CD1c-positive myeloid dendritic cell (primary cell): ENCODE measurements around the gene EMSY.
A peak's percentile ranks its signal among the peaks of the same experiment; 100 is the strongest.

Source experiments
- DNase-seq: peaks from one replicate; pipeline ENCODE4 v3.0.0-alpha.2; 2016; ENCODE audit errors: extremely low spot score

The EMSY gene

GRCh38 chr11:76597533-76598425, 153.0 kb downstream of the EMSY start:
- no peak for DNase-seq

DNA sequence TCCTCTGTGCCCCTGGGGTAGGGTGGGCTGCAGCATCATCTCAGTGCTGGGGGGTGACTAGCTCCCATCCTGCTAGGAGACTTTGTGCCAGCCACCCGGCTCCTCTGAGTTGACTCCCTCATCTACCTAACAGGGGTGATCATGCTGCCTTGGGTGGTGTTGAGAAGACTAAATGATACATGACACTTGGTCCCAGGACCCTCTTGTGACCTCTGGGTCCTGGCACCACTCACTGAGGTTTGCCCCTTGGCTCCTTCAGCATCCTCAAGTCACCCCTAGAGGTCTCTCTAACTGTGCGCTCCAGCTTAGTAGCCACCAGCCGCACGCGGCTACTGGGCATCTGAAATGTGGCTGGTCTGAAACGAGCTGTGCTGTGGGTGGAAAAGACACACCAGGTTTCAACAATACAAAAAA, 153.6 kb downstream of the EMSY start:
- peak; percentile 35 for DNase-seq

DNA sequence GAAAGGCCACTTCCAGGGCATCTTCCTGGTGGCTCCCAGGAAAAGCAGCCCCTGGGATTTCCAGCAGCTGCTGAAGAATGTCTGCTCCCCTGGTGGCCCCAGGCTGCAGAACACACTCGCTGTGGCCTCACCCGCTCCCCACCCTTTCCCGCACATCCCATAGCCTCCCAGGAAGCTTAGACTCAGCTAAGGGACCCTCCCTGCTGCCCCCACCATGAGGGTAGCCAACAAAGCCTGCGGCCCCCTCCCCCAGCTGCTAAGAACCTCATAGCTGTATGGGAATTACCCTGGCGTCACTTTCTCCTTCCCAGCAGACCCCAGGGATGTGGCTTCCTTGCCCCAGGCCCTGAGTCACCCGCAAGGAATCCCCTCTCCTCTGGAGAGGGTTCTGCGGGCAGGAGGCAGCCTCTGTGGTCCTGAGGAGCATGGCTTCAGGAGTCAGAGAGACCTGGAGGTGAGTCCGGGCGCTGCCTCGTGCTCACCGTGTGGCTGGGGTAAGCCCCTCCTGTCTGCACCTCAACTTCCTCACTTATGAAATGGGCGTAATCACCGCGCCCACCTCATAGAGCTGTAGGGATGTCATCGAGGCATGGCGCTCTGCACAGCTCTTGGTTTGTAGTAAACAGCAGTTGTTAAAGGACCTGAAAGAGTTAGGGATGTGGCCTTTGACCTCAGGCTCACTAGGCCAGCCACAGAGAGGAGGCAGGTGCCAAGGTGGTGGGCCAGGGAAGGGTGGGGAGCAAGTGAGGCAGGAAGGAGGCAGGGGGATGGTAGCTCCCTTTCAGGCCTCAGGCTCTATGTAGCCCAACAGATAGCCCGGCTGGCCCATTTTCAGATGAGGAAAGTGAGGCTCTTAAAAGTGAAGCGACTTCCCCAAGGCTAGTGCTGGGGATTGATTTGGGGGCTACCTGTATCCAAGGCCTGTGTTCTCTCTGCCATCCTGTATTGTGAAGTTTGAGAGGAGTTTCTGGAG, 154.5 kb downstream of the EMSY start:
- no peak for DNase-seq

DNA sequence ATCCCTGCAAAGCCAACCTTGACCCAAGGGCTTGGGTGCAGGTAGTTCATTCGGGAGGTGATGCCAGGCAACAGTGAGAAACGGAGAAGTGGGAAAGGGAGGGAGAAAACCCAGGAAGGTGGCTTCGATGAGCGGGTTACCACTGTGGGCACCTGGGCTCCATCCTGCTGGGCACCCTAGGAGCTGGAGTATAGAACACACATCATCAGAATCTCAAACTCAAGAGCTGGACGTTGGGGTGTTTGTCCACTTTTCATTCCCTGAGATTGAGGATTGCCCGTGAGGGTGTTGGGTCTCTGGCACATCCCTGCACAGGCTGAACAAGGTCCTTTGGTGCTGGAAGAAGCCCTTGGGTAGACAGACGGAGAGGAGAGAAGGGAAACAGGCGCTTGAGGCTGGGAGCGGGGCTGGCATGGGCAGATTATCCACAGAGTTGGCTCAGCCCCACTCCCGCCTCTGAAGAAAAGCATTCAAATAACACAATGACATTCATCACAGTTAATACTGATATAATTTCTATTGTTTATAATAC, 155.4 kb downstream of the EMSY start:
- DNase-seq, result no peak

DNA sequence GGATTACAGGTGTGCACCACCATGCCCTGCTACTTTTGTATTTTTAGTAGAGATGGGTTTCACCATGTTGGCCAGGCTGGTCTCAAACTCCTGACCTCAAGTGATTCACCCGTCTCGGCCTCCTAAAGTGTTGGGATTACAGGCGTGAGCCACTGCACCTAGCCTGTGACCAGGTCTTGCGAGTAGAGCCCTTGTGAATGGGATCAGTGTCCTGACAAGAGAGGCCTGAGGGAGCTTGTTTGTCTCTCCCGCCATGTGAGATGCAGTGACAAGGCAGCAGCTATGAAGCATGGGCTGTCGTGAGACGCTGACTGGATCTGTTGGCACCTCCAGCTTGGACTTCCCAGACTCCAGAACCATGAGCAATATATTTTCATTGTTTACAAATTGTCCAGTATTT, 156.5 kb downstream of the EMSY start:
- no peak for DNase-seq

DNA sequence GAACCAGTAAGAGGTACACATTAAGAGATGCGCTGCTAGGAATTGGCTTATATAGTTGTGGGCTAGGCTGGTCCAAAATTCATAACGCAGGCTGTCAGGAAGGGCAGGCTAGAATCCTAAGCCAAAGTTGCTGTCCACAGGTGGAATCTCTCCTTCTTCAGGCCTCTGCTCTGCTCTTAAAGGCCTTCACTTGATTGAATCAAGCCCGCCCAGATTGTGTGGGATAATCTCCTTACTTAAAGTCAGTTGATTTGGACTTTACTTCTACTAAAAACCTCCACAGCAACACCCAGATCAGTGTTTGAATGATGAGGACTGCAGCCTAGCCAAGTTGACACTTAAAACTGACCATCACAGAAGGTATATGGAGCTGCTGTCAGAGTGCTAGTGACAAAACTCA, 156.9 kb downstream of the EMSY start:
- no peak for DNase-seq

- no peak for DNase-seq
Measured at GRCh38 chr11:76602431-76602861, 157.6 kb downstream of the EMSY start.
